GM19372 (cell line): ENCODE results near the gene ADAMTS14.

Experiments used
- ATAC-seq: cut with Tn5 transposase; IDR thresholded peaks from one replicate; pipeline ENCODE4 v1.9.1; 2021; ENCODE audit warnings: mild to moderate bottlenecking, low read depth, moderate library complexity; ENCODE audit not compliant: unreplicated experiment

The ADAMTS14 gene

GRCh38 chr10:70809011-70809611, 136.8 kb downstream of the ADAMTS14 start:
- no peak for ATAC-seq

GRCh38 chr10:70809726-70810125, 137.4 kb downstream of the ADAMTS14 start:
- no peak for ATAC-seq

GRCh38 chr10:70810967-70811366, 138.7 kb downstream of the ADAMTS14 start:
- no peak for ATAC-seq

GRCh38 chr10:70811881-70812280, 139.6 kb downstream of the ADAMTS14 start:
- ATAC-seq, result no peak
